Subcutaneous preadipocyte (primary cell): Measurements from ENCODE around the gene TXNIP. TPM values are rescaled to one million over a fixed set of nuclear protein-coding genes. Genes with fewer than 3 reads are reported as not detected.

Experiments used
- total RNA-seq: library from RNA; depleted of rRNA; stranded (reverse); fragments of >200 nt; gene quantifications from 2 replicates; pipeline ENCODE4 v1.2.3, GENCODE V29; 2012

The TXNIP gene
- total RNA-seq = 78.2 and 237 TPM in 2 replicates

GRCh38 chr1:145996433-145997015 lies at the start of gene TXNIP:
Gene TXNIP, minus strand, starts transcription at chr1:145996579. Its CDS starts 313 bp downstream, at chr1:145996266.

GRCh38 chr1:146021622-146022402 lies 25.4 kb upstream of the TXNIP start, which contains the start of gene HJV:
Gene HJV, minus strand, starts transcription at chr1:146021735. Its CDS starts 1,504 bp downstream, at chr1:146020231.

GRCh38 chr1:145964328-145965118 lies 31.9 kb downstream of the TXNIP start, which contains the start of the genes ANKRD34A and POLR3GL:
Gene ANKRD34A, minus strand, starts transcription at chr1:145964575. Its CDS starts 2,816 bp downstream, at chr1:145961759.
Gene POLR3GL, plus strand, starts transcription at chr1:145964690. Its CDS starts 10,176 bp downstream, at chr1:145974866.

GRCh38 chr1:145957443-145958319 lies 38.7 kb downstream of the TXNIP start, which contains the start of gene LIX1L:
Gene LIX1L, minus strand, starts transcription at chr1:145958017. Its CDS starts 90 bp downstream, at chr1:145957927.

Other genes with a start within 250 kb of the TXNIP start
- gene RNF115, start 172.5 kb downstream of the TXNIP start, total RNA-seq = 13.6 and 19.7 TPM in 2 replicates
- gene POLR3C, start 172.4 kb downstream of the TXNIP start, total RNA-seq = 47.9 and 51.8 TPM in 2 replicates
- 1.1 and 1.2 TPM in 2 replicates for gene NUDT17, start 150.9 kb downstream of the TXNIP start, total RNA-seq
- gene PIAS3, start 137.5 kb downstream of the TXNIP start, total RNA-seq = 19.8 and 21.3 TPM in 2 replicates
- 2.9 and 5.3 TPM in 2 replicates for gene ANKRD35, start 110.7 kb downstream of the TXNIP start, total RNA-seq
- gene ITGA10, start 86.5 kb downstream of the TXNIP start, total RNA-seq = 34.9 and 96.2 TPM in 2 replicates
- gene PEX11B, start 77.9 kb downstream of the TXNIP start, total RNA-seq = 18.4 and 24.3 TPM in 2 replicates
- 59.4 and 71.3 TPM in 2 replicates for gene RBM8A, start 69.1 kb downstream of the TXNIP start, total RNA-seq
- gene LIX1L, start 38.6 kb downstream of the TXNIP start, total RNA-seq = 29.4 and 36.6 TPM in 2 replicates
- 1.1 and 2.0 TPM in 2 replicates for gene ANKRD34A, start 32.0 kb downstream of the TXNIP start, total RNA-seq
- gene POLR3GL, start 31.9 kb downstream of the TXNIP start, total RNA-seq = 10.0 and 12.1 TPM in 2 replicates
- not detected in 2 replicates for gene HJV, start 25.2 kb upstream of the TXNIP start, total RNA-seq
- gene NBPF10, start 148.2 kb upstream of the TXNIP start, total RNA-seq = 1.5 and 4.3 TPM in 2 replicates
- 45.2 and 95.6 TPM in 2 replicates for gene NOTCH2NLA, start 232.4 kb upstream of the TXNIP start, total RNA-seq